Ectodermal cell (in vitro differentiated cells): ENCODE data around the gene UVSSA.
"Not testable (repeated sequence)": the region's sequence is repeated elsewhere in the genome, so short reads cannot be mapped to it uniquely, and the experiment has no call there.

Source experiments
- H3K27ac ChIP-seq: 2 replicates; pipeline ENCODE4 v1.7.0; 2013; ENCODE audit warnings: mild to moderate bottlenecking, low read depth, low read length; ENCODE audit not compliant: insufficient read depth, poor library complexity, severe bottlenecking
- H3K27me3 ChIP-seq: 2 replicates; pipeline ENCODE4 v1.7.0; 2013; ENCODE audit warnings: mild to moderate bottlenecking, low read length; ENCODE audit not compliant: insufficient read depth, control insufficient read depth, poor library complexity, severe bottlenecking
- H3K36me3 ChIP-seq: one replicate; pipeline ENCODE4 v1.7.0; 2013; ENCODE audit warnings: low read length; ENCODE audit not compliant: control insufficient read depth, insufficient read depth
- H3K4me1 ChIP-seq: one replicate; pipeline ENCODE4 v1.7.0; 2013; ENCODE audit warnings: low read length; ENCODE audit not compliant: control insufficient read depth, insufficient read depth
- H3K4me3 ChIP-seq: 2 replicates; pipeline ENCODE4 v1.7.0; 2013; ENCODE audit warnings: low read depth, low read length, control low read depth; ENCODE audit not compliant: insufficient read depth
- H3K9me3 ChIP-seq: 2 replicates; pipeline ENCODE4 v1.7.0; 2013; ENCODE audit warnings: mild to moderate bottlenecking, low read length, moderate library complexity; ENCODE audit not compliant: control insufficient read depth
- WGBS, 2 experiments: methylation state at CpG; one replicate each; pipeline ENCODE4 v1.1.7; 2013; ENCODE audit warnings: missing lambda C conversion rate in 2 of 2; 5-methylcytosine and 5-hydroxymethylcytosine counted together

The UVSSA gene

GRCh38 chr4:1333256-1333655 is 13.8 kb upstream of the UVSSA start:
- no peaks in the 10 kb centered on the region for H3K27me3 ChIP-seq
- no peaks in the 10 kb centered on the region for H3K4me1 ChIP-seq
- H3K4me3 ChIP-seq = no peak overlapping the region
- H3K36me3 ChIP-seq = peaks cover 17% of the 10 kb centered on the region
- WGBS, 2 experiments = 96 to 98% methylated on average over 8 of the region's 8 CpGs
- no peaks in the 10 kb centered on the region for H3K9me3 ChIP-seq
- H3K27ac ChIP-seq = no peak overlapping the region

- H3K27me3 ChIP-seq, H3K4me1 ChIP-seq, H3K9me3 ChIP-seq, H3K27ac ChIP-seq, H3K4me3 ChIP-seq: not testable (repeated sequence)
- WGBS, 2 experiments = 87 to 92% methylated on average over 6 to 10 of the region's 12 CpGs
- peaks cover 25% of the 10 kb centered on the region for H3K36me3 ChIP-seq
Measured at GRCh38 chr4:1333851-1334578, 13.0 kb upstream of the UVSSA start.

- 95 to 97% methylated on average over 6 of the region's 6 CpGs for WGBS, 2 experiments
- no peaks in the 10 kb centered on the region for H3K4me1 ChIP-seq
- H3K36me3 ChIP-seq = peaks cover 30% of the 10 kb centered on the region
Measured at GRCh38 chr4:1334579-1334895, 12.5 kb upstream of the UVSSA start.

GRCh38 chr4:1335193-1335883 is 11.7 kb upstream of the UVSSA start:
- not testable (repeated sequence) for H3K4me1 ChIP-seq, H3K27ac ChIP-seq, H3K27me3 ChIP-seq, H3K4me3 ChIP-seq, H3K9me3 ChIP-seq
- 95 to 99% methylated on average over 4 of the region's 4 CpGs for WGBS, 2 experiments
- H3K36me3 ChIP-seq = peaks cover 38% of the 10 kb centered on the region

More at GRCh38 chr4:1334579-1334895, 12.5 kb upstream of the UVSSA start:
- Histone ChIP-seq H3K9me3 (no peaks in the 10 kb centered on the region), H3K27ac (no peak overlapping the region), H3K4me3 (no peak overlapping the region), H3K27me3 (no peaks in the 10 kb centered on the region)

- peaks cover 41% of the 10 kb centered on the region for H3K36me3 ChIP-seq
- no peaks in the 10 kb centered on the region for H3K9me3 ChIP-seq
- no peak overlapping the region for H3K27ac ChIP-seq
- H3K4me3 ChIP-seq = no peak overlapping the region
- H3K4me1 ChIP-seq = no peaks in the 10 kb centered on the region
- H3K27me3 ChIP-seq = no peaks in the 10 kb centered on the region
- 93 to 94% methylated on average over 7 of the region's 7 CpGs for WGBS, 2 experiments
Measured at GRCh38 chr4:1336088-1336491, 10.9 kb upstream of the UVSSA start.

- no peaks in the 10 kb centered on the region for H3K9me3 ChIP-seq
- 84% methylated on average over 11 of the region's 11 CpGs for WGBS, 2 experiments
- peaks cover 41% of the 10 kb centered on the region for H3K36me3 ChIP-seq
- no peaks in the 10 kb centered on the region for H3K27me3 ChIP-seq
- no peaks in the 10 kb centered on the region for H3K4me1 ChIP-seq
- H3K4me3 ChIP-seq = no peak overlapping the region
- H3K27ac ChIP-seq = no peak overlapping the region
Measured at GRCh38 chr4:1337376-1337831, 9.6 kb upstream of the UVSSA start.

GRCh38 chr4:1337951-1338751 is 8.9 kb upstream of the UVSSA start:
- 96 to 97% methylated on average over 41 of the region's 41 CpGs for WGBS, 2 experiments
- Histone ChIP-seq H3K27me3 (no peaks in the 10 kb centered on the region), H3K9me3 (no peaks in the 10 kb centered on the region), H3K36me3 (peaks cover 41% of the 10 kb centered on the region), H3K4me3 (no peak overlapping the region), H3K27ac (no peak overlapping the region), H3K4me1 (no peaks in the 10 kb centered on the region)

GRCh38 chr4:1338752-1339414 is 8.1 kb upstream of the UVSSA start:
- no peaks in the 10 kb centered on the region for H3K4me1 ChIP-seq
- H3K27ac ChIP-seq = no peak overlapping the region
- 97% methylated on average over 38 of the region's 38 CpGs for WGBS, 2 experiments
- H3K36me3 ChIP-seq = peaks cover 41% of the 10 kb centered on the region
- no peaks in the 10 kb centered on the region for H3K9me3 ChIP-seq
- no peak overlapping the region for H3K4me3 ChIP-seq
- H3K27me3 ChIP-seq = no peaks in the 10 kb centered on the region

GRCh38 chr4:1339489-1339888 is 7.5 kb upstream of the UVSSA start:
- Histone ChIP-seq H3K4me1 (no peaks in the 10 kb centered on the region), H3K27me3 (no peaks in the 10 kb centered on the region), H3K36me3 (peaks cover 39% of the 10 kb centered on the region), H3K9me3 (no peaks in the 10 kb centered on the region), H3K27ac (no peak overlapping the region), H3K4me3 (no peak overlapping the region)
- WGBS, 2 experiments = 97% methylated on average over 38 of the region's 38 CpGs
